ENCODE data around the gene CD300LB. TPM values are rescaled to one million over a fixed set of nuclear protein-coding genes. Genes with fewer than 3 reads are reported as not detected.
A peak's percentile ranks its signal among the peaks of the same experiment; 100 is the strongest.
"Not testable (repeated sequence)": the region's sequence is repeated elsewhere in the genome, so short reads cannot be mapped to it uniquely, and the experiment has no call there.

CD300LB gene
- polyA plus RNA-seq, 1 donor: 0.23 TPM

DNA sequence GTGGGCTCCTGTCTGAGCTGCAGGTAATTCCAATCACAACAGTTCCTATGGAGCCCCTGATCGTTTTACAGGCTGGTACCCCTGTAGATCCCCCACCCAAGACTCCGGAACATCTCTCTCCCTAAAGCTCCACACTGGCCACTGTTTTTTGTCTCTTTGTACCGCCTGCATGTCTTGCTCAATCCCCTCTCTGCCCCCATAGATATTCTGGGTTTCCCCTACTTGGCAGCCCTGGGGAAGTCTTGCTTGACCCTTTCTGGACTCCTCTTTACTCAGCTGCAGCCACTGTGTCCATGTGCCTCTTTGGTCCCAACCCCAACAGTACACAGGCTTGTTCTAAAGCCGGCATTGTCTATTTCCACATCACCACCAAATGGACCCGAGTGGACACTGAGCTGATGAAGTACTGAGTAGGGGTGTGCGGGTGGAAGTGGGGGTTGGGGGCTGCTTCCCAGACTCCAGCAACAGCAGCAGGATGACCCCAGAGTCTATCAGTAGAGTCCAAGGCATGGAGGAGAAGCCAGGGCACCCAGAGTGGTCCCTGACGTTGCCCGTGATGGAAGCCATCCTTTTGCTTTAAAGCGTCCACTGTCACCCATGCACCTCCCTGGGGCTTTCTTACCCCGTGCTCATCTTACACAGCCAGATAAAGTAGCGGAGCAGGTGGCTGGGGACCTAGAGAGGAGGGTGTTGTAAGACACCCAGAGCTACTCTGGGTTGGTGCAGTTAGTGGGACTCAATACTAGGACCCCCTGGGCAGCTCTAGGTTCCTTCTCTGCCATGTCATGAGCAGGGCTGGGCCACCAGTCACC, 6.4 kb downstream of the CD300LB start:
- no peak for DNase-seq

DNA sequence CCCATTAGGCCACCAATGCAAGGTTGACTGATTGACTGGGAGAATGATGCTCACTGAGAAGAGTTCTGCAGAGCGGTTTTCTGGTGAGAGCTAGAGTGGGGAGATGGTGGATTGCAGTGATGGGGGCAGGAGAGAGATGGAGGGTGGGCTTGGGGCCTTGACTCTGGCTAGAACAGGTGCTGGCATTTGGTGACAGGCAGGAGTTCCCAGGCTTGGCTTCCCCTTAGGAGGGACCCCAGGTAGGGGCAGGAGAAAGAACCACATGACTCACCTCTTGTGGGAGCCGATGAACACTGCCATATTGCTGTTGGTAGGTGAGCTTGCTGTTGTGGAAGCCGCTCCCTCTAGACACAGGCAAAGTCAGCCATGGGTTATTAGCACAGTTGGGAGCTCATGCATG, 8.0 kb downstream of the CD300LB start:
- no peak for DNase-seq

DNA sequence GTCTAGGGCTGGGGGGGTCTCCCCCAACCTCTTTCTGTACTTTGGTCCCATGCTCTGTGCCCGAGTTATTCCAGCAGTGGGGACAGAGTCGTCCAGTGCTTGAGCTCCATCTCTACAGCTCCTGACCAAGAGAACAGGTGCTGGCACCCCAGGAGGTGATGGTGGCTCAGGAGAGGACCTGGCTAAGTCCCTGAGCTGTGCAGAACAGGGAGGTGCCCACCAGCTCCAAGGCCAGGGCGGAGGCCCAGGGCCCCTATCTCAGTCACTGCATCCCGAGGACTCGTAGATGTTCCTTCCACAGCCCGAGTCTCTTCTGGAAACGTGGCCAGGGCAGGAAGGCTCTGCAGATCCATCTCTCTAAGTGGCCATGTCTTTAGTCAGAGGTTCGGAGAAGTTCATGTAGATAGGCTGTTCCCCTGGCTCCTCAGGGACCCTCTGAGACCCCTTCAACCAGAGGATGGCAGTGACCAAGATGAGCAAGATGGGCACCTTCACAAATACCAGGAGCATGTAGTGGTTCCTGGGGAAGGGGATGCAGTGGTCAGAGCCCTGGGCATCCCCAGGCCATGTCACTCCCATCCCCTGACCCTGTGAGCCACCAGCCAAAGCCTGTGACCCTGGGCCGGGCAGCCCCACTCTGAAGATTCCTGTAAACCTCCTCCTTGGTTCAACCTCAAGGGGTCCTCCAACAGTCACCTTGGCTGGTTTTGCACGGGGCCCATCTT, 8.7 kb downstream of the CD300LB start:
- DNase-seq: no peak

DNA sequence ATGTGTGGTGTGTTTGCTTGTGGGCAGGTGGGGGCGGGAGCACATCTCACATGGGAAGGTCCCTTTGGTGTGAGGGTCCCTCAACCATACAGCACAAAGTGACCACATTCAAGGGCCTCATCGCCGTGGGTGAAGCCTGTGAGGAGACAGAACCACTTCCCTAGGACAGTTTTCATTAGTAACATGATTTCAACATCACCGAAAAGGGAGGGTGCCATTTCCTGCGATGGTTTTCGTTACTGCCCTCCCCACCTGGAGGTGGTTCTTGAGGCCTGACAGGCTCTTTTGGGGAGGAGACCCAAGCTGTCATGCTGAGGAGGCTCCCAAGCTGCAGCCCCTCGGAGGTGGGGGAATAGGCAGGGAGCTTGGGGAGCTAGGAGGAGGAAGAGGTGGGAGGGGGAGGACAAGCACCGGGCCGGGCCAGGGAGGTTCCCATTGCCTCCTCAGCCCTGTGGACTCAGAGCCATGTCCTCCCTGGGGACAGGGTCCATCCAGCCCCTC, 9.5 kb downstream of the CD300LB start:
- no peak for DNase-seq

DNA sequence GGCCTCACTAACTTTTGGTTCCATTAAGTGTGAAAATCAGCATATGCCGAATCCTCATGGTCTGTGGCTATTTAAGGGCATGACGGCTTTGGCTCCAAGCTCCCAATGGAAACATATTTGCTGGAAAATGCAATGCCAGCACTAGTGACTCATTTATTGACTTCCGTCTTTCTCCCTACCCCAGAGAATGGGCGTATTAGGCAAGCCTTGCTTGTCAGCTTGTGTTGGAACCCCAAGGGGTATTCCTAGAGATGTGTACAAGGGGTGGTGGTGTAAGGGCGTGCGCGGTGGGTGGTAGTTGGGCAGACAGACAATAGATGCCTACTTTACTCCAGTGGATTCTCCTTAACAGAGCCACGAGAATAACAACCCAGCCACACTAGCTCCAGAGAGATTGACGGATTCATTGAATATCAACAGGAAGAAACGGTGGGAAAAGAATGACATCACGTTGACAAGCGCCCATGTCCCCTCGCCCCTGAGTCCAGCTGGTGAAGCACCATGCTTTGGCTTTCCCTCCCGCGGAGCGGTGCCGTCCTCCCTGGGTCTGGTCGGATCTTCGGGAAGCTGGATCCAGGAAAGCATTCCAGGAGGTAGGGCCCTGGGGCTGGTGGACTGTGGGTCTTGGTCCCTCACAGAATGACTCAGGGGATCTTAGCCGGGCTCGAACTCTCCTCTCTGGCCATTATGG, 10.3 kb downstream of the CD300LB start:
- DNase-seq: no peak

DNA sequence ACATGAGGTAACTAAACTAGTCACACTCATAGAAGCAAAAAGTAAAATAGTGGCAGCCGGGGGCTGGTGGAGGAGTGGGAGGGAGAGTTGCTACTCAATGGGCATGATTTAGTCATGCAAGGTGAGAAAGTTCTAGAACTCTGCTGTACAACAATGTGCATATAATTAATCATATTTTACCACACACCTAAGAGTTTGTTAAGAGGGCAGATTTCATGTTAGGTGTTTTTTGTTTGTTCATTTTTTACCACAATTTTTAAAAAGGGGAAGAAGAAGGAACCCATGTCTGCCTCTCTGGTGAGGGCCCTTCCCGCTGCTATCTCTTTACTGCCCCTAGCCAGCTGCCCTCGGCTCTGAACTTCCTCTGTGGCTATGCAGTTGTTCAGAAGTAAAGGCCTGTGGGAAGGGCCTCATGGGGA, 11.2 kb downstream of the CD300LB start:
- DNase-seq: no peak

DNA sequence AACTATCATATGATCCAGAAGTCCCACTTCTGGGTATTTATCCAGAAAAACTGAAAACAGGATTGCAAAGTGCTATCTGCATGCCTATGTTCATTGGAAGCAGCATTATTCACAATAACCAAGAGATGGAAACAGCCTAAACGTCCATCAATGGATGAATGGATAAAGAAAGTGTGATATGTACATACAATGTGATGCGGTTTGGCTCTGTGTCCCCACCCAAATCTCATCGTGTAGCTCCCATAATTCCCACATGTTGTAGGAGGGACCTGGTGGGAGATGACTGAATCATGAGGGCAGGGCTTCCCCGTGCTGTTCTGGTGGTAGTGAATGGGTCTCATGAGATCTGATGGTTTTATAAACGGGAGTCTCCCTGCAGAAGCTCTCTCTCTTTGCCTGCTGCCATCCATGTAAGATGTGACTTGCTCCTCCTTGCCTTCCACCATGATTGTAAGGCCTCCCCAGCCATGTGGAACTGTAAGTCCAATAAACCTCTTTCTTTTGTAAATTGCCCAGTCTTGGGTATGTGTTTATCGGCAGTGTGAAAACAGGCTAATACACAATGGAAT, 12.8 kb downstream of the CD300LB start:
- not testable (repeated sequence) for DNase-seq

DNA sequence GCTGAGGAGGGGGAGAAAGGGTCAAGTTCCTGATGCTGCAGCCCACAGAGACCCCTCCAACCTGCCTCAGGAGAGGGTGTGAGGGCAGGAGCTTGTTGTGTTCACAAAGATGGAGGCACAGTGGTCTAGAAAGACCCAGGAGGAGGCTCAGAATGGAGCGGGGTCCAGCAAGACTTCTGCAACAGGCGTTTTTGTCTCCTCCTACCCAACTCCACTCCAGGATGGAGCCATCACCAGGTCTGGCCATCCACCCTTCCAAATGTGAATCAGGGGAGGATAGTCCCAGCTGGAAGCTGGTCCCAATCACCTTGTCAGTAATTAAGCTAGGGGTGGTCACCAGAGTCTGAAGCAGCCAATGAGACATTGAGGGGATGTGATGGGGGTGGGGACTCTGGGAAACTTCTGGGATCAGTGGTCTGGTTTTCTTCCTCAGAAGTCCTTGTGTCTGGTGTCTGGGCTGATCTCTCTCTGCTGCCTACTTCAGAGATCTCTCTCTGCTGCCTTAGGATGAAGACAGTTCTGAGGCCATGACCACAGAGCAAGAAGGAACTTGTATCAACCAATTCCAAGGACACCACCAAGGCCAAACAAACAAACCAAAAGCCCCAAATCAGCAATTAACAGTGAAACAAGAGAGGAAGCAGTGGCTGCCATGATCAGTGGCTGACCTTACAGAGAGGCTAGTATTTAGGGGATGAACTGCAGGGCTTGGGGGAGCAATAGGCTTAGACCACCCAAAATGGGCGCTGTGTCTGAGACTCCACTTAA, 14.5 kb downstream of the CD300LB start:
- no peak for DNase-seq

DNA sequence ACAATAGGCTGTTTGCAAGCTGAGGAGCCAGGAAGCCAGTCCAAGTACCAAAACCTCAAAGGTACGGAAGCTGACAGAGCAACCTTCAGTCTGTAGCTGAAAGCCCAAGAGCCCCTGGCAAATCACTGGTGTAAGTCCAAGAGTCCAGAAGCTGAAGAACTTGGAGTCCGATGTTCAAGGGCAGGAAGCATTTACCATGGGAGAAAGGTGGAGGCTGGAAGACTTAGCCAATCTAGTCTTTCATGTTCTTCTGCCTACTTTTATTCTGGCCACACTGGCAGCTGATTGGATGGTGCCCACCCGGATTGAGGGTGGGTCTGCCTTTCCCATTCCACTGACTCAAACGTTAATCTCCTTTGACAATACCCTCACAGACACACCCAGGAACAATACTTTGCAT, 15.3 kb downstream of the CD300LB start:
- DNase-seq: no peak

DNA sequence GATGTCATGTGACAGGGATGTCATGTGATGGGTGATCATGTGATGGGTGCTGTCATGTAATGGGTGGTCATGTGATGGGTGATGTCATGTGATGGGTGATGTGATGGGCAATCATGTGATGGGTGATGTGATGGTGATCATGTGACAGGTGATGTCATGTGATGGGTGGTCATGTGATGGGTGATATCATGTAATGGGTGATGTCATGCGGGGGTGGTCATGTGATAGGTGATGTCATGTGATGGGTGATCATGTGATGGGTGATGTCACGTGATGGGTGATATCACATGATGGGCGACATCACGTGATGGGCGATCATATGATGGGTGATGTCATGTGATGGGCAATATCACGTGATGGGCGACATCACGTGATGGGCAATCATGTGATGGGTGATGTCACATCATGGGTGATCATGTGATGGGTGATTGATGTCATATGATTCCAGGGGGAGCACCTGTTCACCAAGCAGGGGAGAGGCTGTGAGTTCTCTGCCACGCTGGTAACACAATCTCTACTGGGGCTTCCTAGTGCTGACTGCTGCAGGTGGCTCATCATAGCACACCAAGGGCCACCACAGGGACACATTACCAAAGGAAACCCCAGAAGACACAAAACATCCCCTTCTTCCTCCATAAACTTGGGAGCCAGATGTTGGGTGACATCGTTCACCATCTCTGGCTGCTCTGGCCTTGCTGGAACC, 16.5 kb downstream of the CD300LB start:
- DNase-seq: no peak

DNA sequence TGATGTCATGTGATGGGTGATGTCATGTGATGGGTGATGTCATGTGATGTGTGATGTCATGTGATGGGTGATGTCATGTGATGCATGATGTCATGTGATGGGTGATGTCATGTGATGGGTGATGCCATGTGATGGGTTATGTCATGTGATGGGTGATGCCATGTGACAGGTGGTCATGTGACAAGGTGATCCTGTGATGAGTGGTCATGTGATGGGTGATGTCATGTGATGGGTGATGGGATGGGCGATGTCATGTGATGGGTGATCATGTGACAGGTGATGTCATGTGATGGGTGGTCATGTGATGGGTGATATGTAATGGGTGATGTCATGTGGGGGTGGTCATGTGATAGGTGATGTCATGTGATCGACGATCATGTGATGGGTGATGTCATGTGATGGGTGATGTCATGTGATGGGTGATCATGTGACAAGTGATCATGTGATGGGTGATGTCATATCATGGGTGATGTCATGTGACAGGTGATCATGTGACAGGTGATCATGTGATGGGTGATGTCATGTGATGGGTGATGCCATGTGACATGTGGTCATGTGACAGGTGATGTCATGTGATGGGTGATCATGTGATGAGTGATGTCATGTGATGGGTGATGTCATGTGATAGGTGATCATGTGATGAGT, 17.2 kb downstream of the CD300LB start:
- DNase-seq: no peak

DNA sequence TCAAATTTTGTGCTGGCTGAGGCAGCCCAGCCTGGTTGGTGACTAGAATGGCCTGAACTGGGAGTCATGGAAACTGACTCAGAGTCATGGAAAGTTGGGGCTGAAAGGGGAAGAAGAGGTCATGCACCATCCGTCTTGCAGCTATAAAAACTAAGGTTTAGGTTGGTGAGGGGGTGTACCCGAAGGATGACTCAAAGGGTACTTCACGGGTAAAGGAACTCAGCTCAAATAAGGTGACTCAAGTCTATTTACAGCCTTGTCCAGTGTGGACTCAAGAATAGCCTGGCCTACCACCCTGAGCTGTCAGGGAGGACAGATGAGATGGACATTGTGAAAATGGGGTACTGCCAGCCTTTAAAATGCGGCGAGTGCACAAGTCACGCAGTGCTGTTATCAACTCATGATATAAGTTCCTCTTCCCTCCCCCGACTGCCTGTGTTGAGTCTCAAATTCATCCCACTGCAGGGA, 18.6 kb downstream of the CD300LB start:
- no peak for DNase-seq

DNA sequence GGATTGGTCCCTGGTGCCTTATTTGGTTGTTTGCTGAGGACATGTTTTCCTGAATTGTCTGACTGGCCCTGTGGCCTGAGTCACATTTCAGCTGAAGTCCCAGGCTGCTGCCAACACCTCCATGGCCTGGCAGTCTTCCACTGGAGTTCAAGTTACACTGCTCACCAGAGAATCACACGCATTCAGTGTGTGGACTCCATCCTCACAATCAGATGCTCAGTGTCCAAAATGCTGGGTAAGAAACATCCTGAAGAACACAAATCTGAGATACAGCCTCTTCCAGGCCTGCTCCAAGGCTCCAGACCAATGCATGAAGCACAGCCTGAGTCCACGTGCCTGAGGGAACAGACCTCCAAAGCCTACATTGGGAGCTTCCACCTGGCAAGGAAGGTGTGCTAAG, 19.2 kb downstream of the CD300LB start:
- DNase-seq: no peak

DNA sequence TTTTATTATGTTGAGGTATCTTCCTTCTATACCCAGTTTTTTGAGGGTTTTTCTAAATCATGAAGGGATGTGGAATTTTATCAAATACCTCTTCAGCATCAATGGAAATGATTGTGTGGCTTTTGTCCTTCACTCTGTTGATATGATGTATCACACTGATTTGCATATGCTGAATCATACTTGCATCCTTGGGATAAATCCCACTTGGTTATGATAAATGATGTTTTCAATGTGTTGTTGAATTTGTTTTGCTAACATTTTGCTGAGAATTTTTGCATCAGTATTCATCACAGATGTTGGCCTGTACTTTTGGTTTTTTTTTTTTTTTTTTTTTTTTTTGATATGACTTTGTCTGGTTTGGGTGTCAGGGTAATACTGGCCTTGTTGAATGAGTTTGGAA, 23.1 kb downstream of the CD300LB start:
- DNase-seq: no peak

DNA sequence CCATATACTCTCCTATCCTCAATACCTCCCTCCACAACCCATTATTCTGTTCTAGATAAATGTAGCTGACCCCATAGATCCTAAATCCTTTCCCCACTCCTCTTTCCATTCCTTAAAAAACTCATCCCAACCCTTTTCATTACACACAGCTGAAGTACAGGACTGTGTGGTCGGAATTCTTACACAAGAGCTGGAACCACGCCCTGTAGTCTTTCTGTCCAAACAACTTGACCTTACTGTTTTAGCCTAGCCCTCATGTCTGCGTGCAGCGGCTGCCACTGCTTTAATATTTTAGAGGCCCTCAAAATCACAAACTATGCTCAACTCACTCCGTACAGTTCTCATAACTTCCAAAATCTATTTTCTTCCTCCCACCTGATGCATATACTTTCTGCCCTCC, 27.3 kb downstream of the CD300LB start:
- DNase-seq: not testable (repeated sequence)

DNA sequence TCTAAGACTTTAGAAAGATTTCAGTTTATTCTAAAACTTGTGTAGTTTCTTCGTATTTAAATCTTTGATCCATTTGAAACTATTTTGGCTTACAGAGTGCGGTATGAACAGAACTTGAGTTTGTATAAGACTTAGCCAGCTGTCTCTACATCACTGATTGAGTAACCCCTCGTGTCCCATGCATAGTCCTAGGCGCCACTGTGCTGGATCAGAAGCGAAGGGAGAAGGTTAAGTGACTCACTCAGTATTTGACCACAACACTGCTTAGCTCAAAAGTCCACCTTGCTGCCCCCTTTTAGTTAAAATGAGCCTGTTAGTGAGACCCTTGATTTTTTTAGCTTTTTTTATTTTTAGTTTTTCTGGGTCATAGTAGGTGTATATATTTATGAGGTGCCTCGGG, 28.4 kb downstream of the CD300LB start:
- no peak for DNase-seq

DNA sequence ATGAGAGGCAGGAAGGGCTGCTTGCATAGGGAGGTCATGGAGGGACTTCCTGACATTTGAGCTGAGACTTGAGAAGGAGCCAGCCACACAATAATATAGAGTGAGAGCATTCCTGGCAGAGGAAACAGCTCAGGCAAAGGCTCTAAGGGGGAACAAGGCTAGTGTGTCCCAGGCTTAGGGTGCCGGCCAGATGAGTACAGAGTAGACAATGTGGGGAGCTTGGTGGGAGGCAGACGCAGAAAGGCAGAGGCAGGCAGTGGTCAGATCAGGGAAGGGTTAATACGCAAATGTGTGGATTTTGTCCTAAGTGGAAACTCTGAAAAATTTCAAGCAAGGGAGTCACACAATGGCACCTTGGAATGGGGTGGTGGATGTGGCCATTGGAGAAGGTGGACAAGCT, 31.3 kb downstream of the CD300LB start:
- no peak for DNase-seq

DNA sequence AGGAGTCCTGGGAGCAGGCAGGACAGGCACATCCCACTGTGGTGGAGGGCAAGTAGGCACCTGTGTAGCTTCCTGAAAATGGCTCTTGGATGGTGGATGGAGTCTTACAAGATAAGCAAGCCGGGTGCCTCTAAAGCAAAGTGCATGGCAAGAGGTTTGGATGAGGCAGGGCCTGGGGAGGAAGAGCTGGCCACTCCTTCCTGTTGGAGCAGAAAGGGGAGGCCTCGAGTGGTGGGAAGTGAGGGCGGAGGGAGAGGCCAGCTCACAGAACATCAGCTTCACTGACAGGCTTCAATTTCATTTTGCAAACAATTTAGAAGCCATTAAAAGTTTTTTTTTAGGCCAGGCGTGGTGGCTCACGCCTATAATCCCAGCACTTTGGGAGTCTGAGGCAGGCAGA, 33.8 kb downstream of the CD300LB start:
- no peak for DNase-seq

DNA sequence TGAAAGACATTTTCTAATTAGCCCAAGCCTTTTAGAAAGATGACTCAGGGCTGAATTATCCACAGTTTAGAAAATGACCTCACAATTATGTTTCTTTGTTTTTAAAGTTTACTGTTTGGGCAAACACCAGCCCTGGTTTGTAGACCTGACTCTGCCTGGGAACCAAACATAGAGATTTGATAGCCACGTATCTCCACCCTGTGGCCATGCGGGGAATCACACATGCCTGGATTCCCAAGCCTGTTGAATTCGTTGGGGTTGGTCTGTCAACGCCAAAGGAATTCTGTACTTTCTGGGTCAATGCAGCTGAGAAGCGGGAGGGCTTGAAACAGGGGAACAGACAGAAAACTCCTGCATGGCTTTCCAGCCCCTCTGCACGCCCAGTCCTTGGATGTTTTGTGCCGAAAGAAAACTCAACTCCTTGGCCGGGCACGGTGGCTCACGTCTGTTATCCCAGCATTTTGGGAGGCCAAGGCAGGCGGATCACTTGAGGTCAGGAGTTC, 37.9 kb downstream of the CD300LB start:
- DNase-seq: peak; percentile 56

DNA sequence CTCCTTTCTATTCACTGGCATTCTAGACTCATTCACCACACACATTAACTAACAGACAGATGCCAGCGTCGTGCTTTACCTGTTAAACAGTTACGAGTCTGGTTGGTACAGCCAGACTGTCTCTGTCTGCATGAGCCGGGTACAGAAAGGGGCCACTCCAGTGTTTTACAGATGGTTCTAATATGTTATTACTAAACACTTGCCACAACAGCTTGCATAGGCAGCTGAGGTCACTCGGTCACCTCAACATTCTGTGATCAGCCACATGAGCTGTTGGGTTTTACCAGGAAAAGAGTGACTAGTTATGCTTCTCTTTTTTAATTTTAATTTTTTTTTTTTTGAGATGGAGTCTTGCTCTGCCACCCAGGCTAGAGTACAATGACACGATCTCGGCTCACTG, 39.6 kb downstream of the CD300LB start:
- no peak for DNase-seq

DNA sequence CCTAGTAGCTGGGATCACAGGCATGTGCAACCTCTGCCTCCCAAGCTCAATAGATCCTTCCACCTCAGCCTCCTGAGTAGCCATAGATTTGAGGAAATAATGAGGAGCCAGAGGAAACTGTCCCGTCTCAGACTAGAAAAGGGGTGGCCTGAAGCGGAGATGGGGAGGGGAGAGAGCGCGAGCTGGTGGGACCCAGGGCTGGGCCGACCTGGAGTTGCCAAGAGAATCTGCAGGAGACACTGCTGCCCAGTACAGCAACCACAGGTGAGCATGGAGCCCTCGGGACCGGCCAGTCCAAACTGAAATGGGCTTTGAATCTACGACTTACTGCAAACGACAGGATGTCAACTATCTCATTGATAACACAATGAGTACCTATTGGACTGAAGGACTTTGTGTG, 40.6 kb downstream of the CD300LB start:
- no peak for DNase-seq
